DND-41 (cell line): ENCODE results near the gene EPHB6.

ENCODE experiments used
- ATAC-seq: fragments of 200-7000 bp; cut with Tn5 transposase; 3 replicates; pipeline ENCODE4 v1.9.1; 2021; ENCODE audit warnings: low read depth; ENCODE audit not compliant: insufficient read depth
- DNase-seq: peaks from one replicate; pipeline ENCODE4 v3.0.0-alpha.2; 2020
- H2AFZ ChIP-seq: 2 replicates; pipeline ENCODE4 v1.6.0; 2012; ENCODE audit warnings: low read depth, low read length
- H3K27ac ChIP-seq: 2 replicates; pipeline ENCODE4 v1.5.1; 2012; ENCODE audit warnings: low read length, inconsistent platforms
- H3K27me3 ChIP-seq: fragments of 200-600 bp; sonication (generic); 2 replicates; pipeline ENCODE4 v1.6.0; 2012; ENCODE audit warnings: low read length, mild to moderate bottlenecking, inconsistent platforms; ENCODE audit not compliant: insufficient read depth, poor library complexity
- H3K36me3 ChIP-seq: 2 replicates; pipeline ENCODE4 v1.5.1; 2012; ENCODE audit warnings: low read length, inconsistent platforms; ENCODE audit not compliant: insufficient read depth
- H3K4me1 ChIP-seq: 2 replicates; pipeline ENCODE4 v1.5.1; 2012; ENCODE audit warnings: mild to moderate bottlenecking, low read length; ENCODE audit not compliant: insufficient read depth
- H3K4me2 ChIP-seq: 2 replicates; pipeline ENCODE4 v1.6.0; 2012; ENCODE audit warnings: mild to moderate bottlenecking, moderate library complexity, low read length, inconsistent platforms; ENCODE audit not compliant: insufficient read depth
- H3K4me3 ChIP-seq, 2 experiments: fragments of 200-600 bp in 1 of 2; shearing (Covaris generic) in 1 of 2; 2 replicates each; pipeline ENCODE4 v1.5.1; 2012 to 2016; ENCODE audit warnings: inconsistent platforms in 2 of 2, low read length in 2 of 2, mild to moderate bottlenecking in 2 of 2, low read depth in 1 of 2, moderate library complexity in 1 of 2
- H3K79me2 ChIP-seq: 2 replicates; pipeline ENCODE4 v1.6.0; 2012; ENCODE audit warnings: low read length, inconsistent platforms; ENCODE audit not compliant: insufficient read depth
- H3K9ac ChIP-seq: 2 replicates; pipeline ENCODE4 v1.6.0; 2012; ENCODE audit warnings: low read depth, mild to moderate bottlenecking, inconsistent platforms, low read length, moderate library complexity
- H3K9me3 ChIP-seq: 2 replicates; pipeline ENCODE4 v1.5.1; 2012; ENCODE audit warnings: low read length, moderate library complexity, mild to moderate bottlenecking, inconsistent platforms; ENCODE audit not compliant: insufficient read depth, severe bottlenecking
- H4K20me1 ChIP-seq: 2 replicates; pipeline ENCODE4 v1.6.0; 2012; ENCODE audit warnings: low read length; ENCODE audit not compliant: insufficient read depth
- CTCF ChIP-seq: IDR thresholded peaks from 2 replicates; pipeline ENCODE4 v1.5.1; 2012; ENCODE audit warnings: borderline replicate concordance, low read length, moderate library complexity, mild to moderate bottlenecking; ENCODE audit not compliant: poor library complexity, severe bottlenecking; ENCODE audit errors: extremely low read depth
- EZH2 ChIP-seq: IDR thresholded peaks from 3 replicates; pipeline ENCODE4 v1.6.1; 2012; ENCODE audit warnings: borderline replicate concordance, low read depth, mild to moderate bottlenecking, moderate library complexity, low read length, inconsistent platforms; ENCODE audit not compliant: severe bottlenecking

Gene EPHB6

GRCh38 chr7:142866361-142867096, 11.7 kb downstream of the EPHB6 start:
- no peak overlapping the region for H3K4me2 ChIP-seq
- H3K4me1 ChIP-seq: 0 out of 2 replicates have a peak, but pooled peaks cover 3% of the 10 kb centered on the region
- ATAC-seq (peak; percentile 54), DNase-seq (peak; percentile 31)
- H3K9me3 ChIP-seq: no peaks in the 10 kb centered on the region
- H4K20me1 ChIP-seq: peaks cover 7% of the 10 kb centered on the region; the same call in 1 of the 2 replicates
- H2AFZ ChIP-seq: no peak overlapping the region
- peak; percentile 75 for TF ChIP-seq CTCF
- TF ChIP-seq EZH2: no peak
- no peak overlapping the region for H3K4me3 ChIP-seq
- H3K27me3 ChIP-seq: no peaks in the 10 kb centered on the region
- peaks cover 100% of the 10 kb centered on the region for H3K36me3 ChIP-seq
- H3K27ac ChIP-seq: peak overlapping the region; percentile 49
- H3K9ac ChIP-seq: no peak overlapping the region
- H3K79me2 ChIP-seq: peaks cover 4% of the 10 kb centered on the region; the same call in 1 of the 2 replicates

GRCh38 chr7:142867097-142867378, 12.2 kb downstream of the EPHB6 start:
- no peak overlapping the region for H2AFZ ChIP-seq
- peaks cover 100% of the 10 kb centered on the region for H3K36me3 ChIP-seq
- no peak overlapping the region for H3K4me3 ChIP-seq
- no peak for TF ChIP-seq CTCF
- no peak for TF ChIP-seq EZH2
- no peak overlapping the region for H3K9ac ChIP-seq
- H3K27ac ChIP-seq: peak overlapping the region; percentile 9; the same call in 1 of the 2 replicates
- no peaks in the 10 kb centered on the region for H3K9me3 ChIP-seq
- no peaks in the 10 kb centered on the region for H3K27me3 ChIP-seq
- H3K79me2 ChIP-seq: no peaks in the 10 kb centered on the region; the same call in 1 of the 2 replicates
- H3K4me2 ChIP-seq: no peak overlapping the region
- no peak for ATAC-seq
- 0 out of 2 replicates have a peak, but pooled peaks cover 3% of the 10 kb centered on the region for H3K4me1 ChIP-seq
- DNase-seq: no peak
- H4K20me1 ChIP-seq: peaks cover 7% of the 10 kb centered on the region; the same call in 1 of the 2 replicates

GRCh38 chr7:142867398-142868187, 12.7 kb downstream of the EPHB6 start:
- Histone ChIP-seq H3K4me3 (no peak overlapping the region), H3K9me3 (no peaks in the 10 kb centered on the region), H4K20me1 (peaks cover 7% of the 10 kb centered on the region; the same call in 1 of the 2 replicates), H3K4me2 (no peak overlapping the region), H3K9ac (no peak overlapping the region), H3K79me2 (no peaks in the 10 kb centered on the region; the same call in 1 of the 2 replicates), H3K27ac (peak overlapping the region; percentile 9; the same call in 1 of the 2 replicates), H3K27me3 (no peaks in the 10 kb centered on the region), H3K36me3 (peaks cover 100% of the 10 kb centered on the region), H2AFZ (no peak overlapping the region), H3K4me1 (0 out of 2 replicates have a peak, but pooled peaks cover 3% of the 10 kb centered on the region)
- ATAC-seq (no peak; the same call in 2 of the 3 replicates), DNase-seq (no peak)
- TF ChIP-seq EZH2 (no peak), CTCF (no peak)
